ENCODE results near the gene SLC1A2.

Gene SLC1A2

GRCh38 chr11:35402751-35403660 lies 16.4 kb downstream of the SLC1A2 start:
- Histone ChIP-seq H3K4me3 (no peak overlapping the region), H3K4me1 (no peaks in the 10 kb centered on the region), H3K36me3 (replicated peaks) (no peaks in the 10 kb centered on the region), H3K27me3 (ENCODE audit: low read depth) (0 out of 2 replicates have a peak, but pooled peaks cover 2% of the 10 kb centered on the region), H3K9me3 (no peaks in the 10 kb centered on the region)
- in situ Hi-C loops (cut with MboI; ENCODE audit: low sequenced_read_pairs): no loop called here
- DNase-seq (ENCODE audit: low spot score in 2 of 2): no peak

DNA sequence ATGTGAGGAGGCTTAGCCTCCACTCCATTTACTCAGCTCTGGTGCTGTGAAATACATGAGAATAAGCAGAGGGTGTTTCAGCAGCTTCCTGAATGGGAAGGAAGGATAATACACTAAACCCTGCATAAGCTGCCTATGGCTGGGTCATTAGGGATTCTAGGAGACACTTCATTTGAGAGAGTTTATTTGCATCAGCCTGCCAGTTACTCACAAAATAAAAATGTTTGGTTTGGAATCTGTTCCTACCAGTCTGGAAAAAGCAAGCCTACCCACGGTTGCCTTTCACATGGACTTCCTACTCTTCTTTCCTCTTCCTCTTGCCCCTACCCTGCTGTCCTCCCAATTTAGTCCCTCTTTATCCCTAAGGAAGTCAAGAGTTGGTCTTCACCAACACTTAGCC lies 20.5 kb downstream of the SLC1A2 start:
- DNase-seq (ENCODE audit: low spot score in 2 of 2): no peak
- in situ Hi-C loops (cut with MboI; ENCODE audit: low sequenced_read_pairs): loop anchor here (10.0 to 25.0 kb wide), 3 partner anchors 484 to 1237 kb away; partner anchors contain the start of genes APIP and PDHX
- H3K9me3 ChIP-seq: no peaks in the 10 kb centered on the region

GRCh38 chr11:35394941-35395340 lies 24.4 kb downstream of the SLC1A2 start:
- DNase-seq (ENCODE audit: low spot score in 2 of 2): no peak
- peaks cover 2% of the 10 kb centered on the region; the same call in 1 of the 2 replicates for H3K27me3 ChIP-seq (ENCODE audit: low read depth)
- peaks cover 6% of the 10 kb centered on the region for H3K4me1 ChIP-seq
- no peak overlapping the region for H3K4me3 ChIP-seq
- no peaks in the 10 kb centered on the region for H3K9me3 ChIP-seq
- in situ Hi-C loops (cut with MboI; ENCODE audit: low sequenced_read_pairs): loop anchor here (10.0 to 25.0 kb wide), 3 partner anchors 480 to 1233 kb away; partner anchors contain the start of genes APIP and PDHX
- no peaks in the 10 kb centered on the region for H3K36me3 ChIP-seq (replicated peaks)

More for the DNA sequence above, 20.5 kb downstream of the SLC1A2 start:
- Histone ChIP-seq H3K4me1 (no peaks in the 10 kb centered on the region), H3K36me3 (replicated peaks) (no peaks in the 10 kb centered on the region), H3K27me3 (ENCODE audit: low read depth) (0 out of 2 replicates have a peak, but pooled peaks cover 2% of the 10 kb centered on the region), H3K4me3 (no peak overlapping the region)

DNA sequence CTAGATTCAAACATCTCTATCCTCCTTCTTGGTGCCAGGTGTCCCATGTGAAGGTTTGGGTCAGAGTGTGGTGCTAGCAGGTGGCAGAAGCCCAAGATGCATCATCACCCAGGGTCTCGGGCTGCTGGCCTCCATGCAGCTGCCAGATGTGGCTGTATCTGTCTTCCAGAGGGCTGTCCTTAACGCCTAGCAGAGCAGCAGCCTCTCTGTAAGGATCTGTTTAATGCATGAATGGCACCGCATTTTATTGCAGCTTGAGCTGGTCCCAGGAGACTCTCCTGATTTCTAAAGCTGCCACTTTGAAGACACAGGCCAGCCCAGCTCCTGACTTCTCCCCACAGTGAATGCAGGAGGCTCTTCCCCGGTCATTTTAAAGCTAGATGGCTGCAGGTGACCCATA lies 26.3 kb downstream of the SLC1A2 start:
- in situ Hi-C loops (cut with MboI; ENCODE audit: low sequenced_read_pairs): loop anchor here (10.0 to 25.0 kb wide), 3 partner anchors 478 to 1231 kb away; partner anchors contain the start of genes APIP and PDHX
- DNase-seq (ENCODE audit: low spot score in 2 of 2): peak; percentile 15 to 35

GRCh38 chr11:35391922-35392688 lies 27.3 kb downstream of the SLC1A2 start:
- in situ Hi-C loops (cut with MboI; ENCODE audit: low sequenced_read_pairs): loop anchor here (10.0 to 25.0 kb wide), 3 partner anchors 477 to 1230 kb away; partner anchors contain the start of genes APIP and PDHX
- Histone ChIP-seq H3K4me1 (peaks cover 6% of the 10 kb centered on the region), H3K27me3 (ENCODE audit: low read depth) (peaks cover 2% of the 10 kb centered on the region; the same call in 1 of the 2 replicates), H3K36me3 (replicated peaks) (no peaks in the 10 kb centered on the region), H3K9me3 (no peaks in the 10 kb centered on the region), H3K4me3 (no peak overlapping the region)
- DNase-seq (ENCODE audit: low spot score in 2 of 2): peak; percentile 51 to 92

More for the DNA sequence above, 26.3 kb downstream of the SLC1A2 start:
- Histone ChIP-seq H3K36me3 (replicated peaks) (no peaks in the 10 kb centered on the region), H3K4me3 (no peak overlapping the region), H3K4me1 (peaks cover 6% of the 10 kb centered on the region), H3K27me3 (ENCODE audit: low read depth) (peaks cover 2% of the 10 kb centered on the region; the same call in 1 of the 2 replicates), H3K9me3 (no peaks in the 10 kb centered on the region)

- no peaks in the 10 kb centered on the region for H3K9me3 ChIP-seq
- peaks cover 6% of the 10 kb centered on the region for H3K4me1 ChIP-seq
- in situ Hi-C loops (cut with MboI; ENCODE audit: low sequenced_read_pairs): loop anchor here (10.0 to 25.0 kb wide), 3 partner anchors 476 to 1229 kb away; partner anchors contain the start of genes APIP and PDHX
- H3K27me3 ChIP-seq (ENCODE audit: low read depth): peaks cover 2% of the 10 kb centered on the region; the same call in 1 of the 2 replicates
- peak; percentile 12 to 39 for DNase-seq (ENCODE audit: low spot score in 2 of 2)
- H3K4me3 ChIP-seq: no peak overlapping the region
- H3K36me3 ChIP-seq (replicated peaks): no peaks in the 10 kb centered on the region
Observed at GRCh38 chr11:35390737-35391682, 28.3 kb downstream of the SLC1A2 start.

GRCh38 chr11:35389897-35390465 lies 29.4 kb downstream of the SLC1A2 start:
- H3K27me3 ChIP-seq (ENCODE audit: low read depth): peaks cover 2% of the 10 kb centered on the region; the same call in 1 of the 2 replicates
- no peaks in the 10 kb centered on the region for H3K36me3 ChIP-seq (replicated peaks)
- in situ Hi-C loops (cut with MboI; ENCODE audit: low sequenced_read_pairs): loop anchor here (10.0 to 25.0 kb wide), 3 partner anchors 475 to 1228 kb away; partner anchors contain the start of genes APIP and PDHX
- H3K4me1 ChIP-seq: peaks cover 6% of the 10 kb centered on the region
- H3K9me3 ChIP-seq: no peaks in the 10 kb centered on the region
- no peak overlapping the region for H3K4me3 ChIP-seq
- no peak for DNase-seq (ENCODE audit: low spot score in 2 of 2)

DNA sequence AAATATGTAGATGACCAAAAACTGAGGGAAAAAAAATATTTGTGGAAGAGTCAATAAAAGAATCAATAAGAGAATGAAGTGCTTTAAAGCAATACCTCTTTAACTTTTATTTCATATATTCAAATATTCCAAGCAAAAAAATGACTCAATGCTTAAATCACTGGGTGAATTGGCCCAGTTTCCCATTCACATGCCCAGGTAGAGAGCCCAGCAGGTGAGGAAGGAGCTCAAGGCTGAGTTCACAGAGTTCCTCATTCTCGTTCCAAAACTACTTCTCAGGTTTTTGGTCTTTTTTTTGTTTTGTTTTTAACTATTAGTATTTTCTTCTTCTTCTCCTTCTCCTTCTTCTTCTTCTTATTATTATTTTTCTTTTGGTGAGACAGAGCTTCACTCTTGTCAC lies 30.2 kb downstream of the SLC1A2 start:
- Histone ChIP-seq H3K36me3 (replicated peaks) (no peaks in the 10 kb centered on the region), H3K9me3 (no peaks in the 10 kb centered on the region), H3K27me3 (ENCODE audit: low read depth) (peaks cover 2% of the 10 kb centered on the region; the same call in 1 of the 2 replicates), H3K4me3 (no peak overlapping the region), H3K4me1 (peaks cover 6% of the 10 kb centered on the region)
- DNase-seq (ENCODE audit: low spot score in 2 of 2): no peak
- in situ Hi-C loops (cut with MboI; ENCODE audit: low sequenced_read_pairs): loop anchor here (25.0 kb wide), 2 partner anchors 802 to 1227 kb away; no protein-coding TSS in a partner anchor

GRCh38 chr11:35388061-35388460 lies 31.3 kb downstream of the SLC1A2 start:
- in situ Hi-C loops (cut with MboI; ENCODE audit: low sequenced_read_pairs): loop anchor here (25.0 kb wide), 2 partner anchors 801 to 1226 kb away; no protein-coding TSS in a partner anchor

GRCh38 chr11:35387111-35387982 lies 32.0 kb downstream of the SLC1A2 start:
- Histone ChIP-seq H3K9me3 (no peaks in the 10 kb centered on the region), H3K36me3 (replicated peaks) (no peaks in the 10 kb centered on the region), H3K27me3 (ENCODE audit: low read depth) (no peaks in the 10 kb centered on the region), H3K4me3 (no peak overlapping the region), H3K4me1 (peaks cover 6% of the 10 kb centered on the region)
- DNase-seq (ENCODE audit: low spot score in 2 of 2): no peak
- in situ Hi-C loops (cut with MboI; ENCODE audit: low sequenced_read_pairs): loop anchor here (25.0 kb wide), 2 partner anchors 800 to 1225 kb away; no protein-coding TSS in a partner anchor

More at GRCh38 chr11:35388061-35388460, 31.3 kb downstream of the SLC1A2 start:
- Histone ChIP-seq H3K9me3 (no peaks in the 10 kb centered on the region), H3K4me3 (no peak overlapping the region), H3K27me3 (ENCODE audit: low read depth) (peaks cover 2% of the 10 kb centered on the region; the same call in 1 of the 2 replicates), H3K4me1 (peaks cover 6% of the 10 kb centered on the region), H3K36me3 (replicated peaks) (no peaks in the 10 kb centered on the region)
- DNase-seq (ENCODE audit: low spot score in 2 of 2): no peak

DNA sequence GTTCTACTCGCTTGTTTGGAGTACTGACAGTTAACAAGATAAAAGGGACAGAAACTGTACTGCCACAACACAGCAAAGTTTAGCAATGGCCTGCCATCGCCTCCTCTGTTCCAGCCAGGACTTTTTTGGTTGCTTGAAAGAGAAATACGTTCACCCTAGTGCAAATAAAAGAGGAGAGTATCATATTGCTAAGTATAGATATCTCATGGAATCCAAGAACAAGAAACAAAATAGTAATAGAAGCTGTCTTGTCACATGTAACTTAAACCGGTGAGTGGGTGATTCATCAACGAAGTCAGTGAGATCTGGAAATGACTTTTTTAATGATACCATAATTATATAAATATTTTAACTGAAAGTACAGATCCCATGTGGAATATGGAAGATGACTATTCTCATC lies 35.4 kb downstream of the SLC1A2 start:
- Histone ChIP-seq H3K27me3 (ENCODE audit: low read depth) (no peaks in the 10 kb centered on the region), H3K4me1 (no peaks in the 10 kb centered on the region), H3K36me3 (replicated peaks) (no peaks in the 10 kb centered on the region), H3K4me3 (no peak overlapping the region), H3K9me3 (no peaks in the 10 kb centered on the region)
- no peak for DNase-seq (ENCODE audit: low spot score in 2 of 2)
- in situ Hi-C loops (cut with MboI; ENCODE audit: low sequenced_read_pairs): loop anchor here (25.0 kb wide), 2 partner anchors 797 to 1222 kb away; no protein-coding TSS in a partner anchor
